K562 (cell line): Measurements from ENCODE around the gene ACOX1. TPM values are rescaled to one million over a fixed set of nuclear protein-coding genes. Genes with fewer than 3 reads are reported as not detected.

Source experiments
- ATAC-seq: fragments of 200-7000 bp; cut with Tn5 transposase; 3 replicates; pipeline ENCODE4 v1.9.1; 2020; ENCODE audit warnings: moderate library complexity
- BruUV-seq: library from RNA; stranded (reverse); fragments of 400-500 nt; replicated peaks from 2 replicates; lab custom pipeline; 2021; lab: Mats Ljungman, UMichigan
- CTCF ChIA-PET: fragments of 300-600 bp; formaldehyde crosslinking; extraction: SDS; loops from one replicate; lab custom pipeline; 2021; ENCODE audit warnings: low intra/inter-chr PET ratio; lab: Yijun Ruan, JAX
- POLR2A ChIA-PET: fragments of 300-600, 350-650 bp; sonication (Branson Sonifier 250); formaldehyde crosslinking; extraction: SDS; loops from one replicate; lab custom pipeline; 2021; ENCODE audit warnings: antibody characterized with exemption, inconsistent platforms; lab: Yijun Ruan, JAX
- DNase-seq, 4 experiments: peaks; one replicate each; pipeline versions ENCODE4 v3.0.0 to v3.0.0-alpha.2; 2011 to 2018; ENCODE audit warnings: low spot score in 3 of 4, mixed read lengths in 3 of 4; ENCODE audit errors: extremely low read depth in 1 of 4
- FAIRE-seq: peaks from 2 replicates; lab custom pipeline; 2011; peaks lifted over from hg19 to GRCh38; lab: Jason Lieb, UNC
- H2AFZ ChIP-seq: 2 replicates; pipeline ENCODE4 v1.6.0; 2011; ENCODE audit warnings: low read depth, low read length, control low read depth, inconsistent platforms
- H3K27ac ChIP-seq: fragments of 200-600 bp; 3 replicates; pipeline ENCODE4 v1.8.0; 2011; ENCODE audit warnings: low read depth, mild to moderate bottlenecking, control low read depth, inconsistent platforms, low read length, moderate library complexity, mixed read lengths; ENCODE audit errors: extremely low read depth
- H3K27me3 ChIP-seq, 2 experiments: fragments of 300-600 bp in 1 of 2; 2 replicates in 1 of 2; 3 replicates in 1 of 2; pipeline versions ENCODE4 v1.6.0 to v1.8.0; 2011; ENCODE audit warnings: inconsistent platforms in 2 of 2, low read length in 2 of 2, mild to moderate bottlenecking in 1 of 2, mixed read lengths in 1 of 2, moderate library complexity in 1 of 2; ENCODE audit not compliant: control insufficient read depth in 2 of 2, insufficient read depth in 2 of 2
- H3K36me3 ChIP-seq: fragments of 300-600 bp; 3 replicates; pipeline ENCODE4 v1.8.0; 2011; ENCODE audit warnings: mild to moderate bottlenecking, low read length, inconsistent platforms; ENCODE audit not compliant: control insufficient read depth, insufficient read depth
- H3K4me1 ChIP-seq, 2 experiments: fragments of 200-600 bp in 1 of 2; replicated peaks in 1 of 2; 2 replicates in 1 of 2; 3 replicates in 1 of 2; pipeline versions ENCODE4 v1.5.1 to v1.8.0; 2011; ENCODE audit warnings: inconsistent platforms in 2 of 2, low read length in 2 of 2, mild to moderate bottlenecking in 1 of 2, mixed read lengths in 1 of 2, moderate library complexity in 1 of 2; ENCODE audit not compliant: control insufficient read depth in 2 of 2, insufficient read depth in 2 of 2
- H3K4me2 ChIP-seq: 2 replicates; pipeline ENCODE4 v1.6.1; 2011; ENCODE audit warnings: low read length, control low read depth, inconsistent platforms, mixed read lengths; ENCODE audit not compliant: insufficient read depth
- H3K4me3 ChIP-seq: fragments of 200-600 bp; sonication (generic), shearing (Covaris generic); 2 replicates; pipeline ENCODE4 v1.5.1; 2016; ENCODE audit warnings: control low read depth, inconsistent platforms
- H3K79me2 ChIP-seq: fragments of 200-600 bp; 3 replicates; pipeline ENCODE4 v1.8.0; 2011; ENCODE audit warnings: low read length, inconsistent platforms; ENCODE audit not compliant: control insufficient read depth, insufficient read depth
- H3K9ac ChIP-seq, 2 experiments: 2 replicates each; pipeline versions ENCODE4 v1.6.0 to v1.6.1; 2011; ENCODE audit warnings: low read depth in 2 of 2, low read length in 2 of 2, control low read depth in 1 of 2, inconsistent platforms in 1 of 2, mild to moderate bottlenecking in 1 of 2, mixed read lengths in 1 of 2; ENCODE audit not compliant: insufficient read depth in 1 of 2
- H3K9me1 ChIP-seq: one replicate; pipeline ENCODE4 v1.6.0; 2011; ENCODE audit warnings: inconsistent platforms, mild to moderate bottlenecking, low read length, moderate library complexity; ENCODE audit not compliant: control insufficient read depth, insufficient read depth
- H3K9me3 ChIP-seq: replicated peaks from 2 replicates; pipeline ENCODE4 v1.5.1; 2011; ENCODE audit warnings: low read depth, low read length, inconsistent platforms; ENCODE audit not compliant: control insufficient read depth, insufficient read depth
- H4K20me1 ChIP-seq: replicated peaks from 2 replicates; pipeline ENCODE4 v1.6.1; 2011; ENCODE audit warnings: low read length, inconsistent platforms, mixed read lengths; ENCODE audit not compliant: control insufficient read depth, insufficient read depth
- CBFB ChIP-seq: sonication (generic); formaldehyde crosslinking; IDR thresholded peaks from 2 replicates; pipeline ENCODE4 v1.4.0; 2020; ENCODE audit warnings: mild to moderate bottlenecking, missing genetic modification reagents
- WGBS: fragments of 100-300 bp; shearing (Covaris generic); methylation state at CpG from one replicate; pipeline ENCODE4 v1.1.6; 2016; ENCODE audit warnings: low coverage, mixed read lengths; ENCODE audit not compliant: insufficient coverage; ENCODE audit errors: missing lambda C conversion rate; 5-methylcytosine and 5-hydroxymethylcytosine counted together
- in situ Hi-C: fragments of 300-500 bp; cut with MboI; formaldehyde crosslinking; loops from 4 replicates; pipeline ENCODE4 v1.15.0; 2018; ENCODE audit warnings: inconsistent platforms, mixed read lengths
- intact Hi-C: fragments of 100-400 bp; cut with micrococcal nuclease; formaldehyde crosslinking; loops from 2 replicates; pipeline ENCODE4 v1.14.2; 2022
- polyA plus RNA-seq, 8 experiments: library from polyadenylated mRNA; depleted of rRNA in 4 of 8; stranded (reverse) in 5 of 8; unstranded in 3 of 8; fragments of >200 nt; fragmentation: Nextera tagmentation in 2 of 8; fragmentation: Illumina TruSeq in 1 of 8; extraction: Ambion mirVana in 2 of 8; extraction: Trizol in 1 of 8; gene quantifications; 2 replicates each; pipeline versions ENCODE4 v1.2.1 to v1.2.3, GENCODE V29; 2011 to 2014; ENCODE audit warnings: inconsistent platforms in 1 of 8, missing spikeins in 1 of 8
- total RNA-seq, 7 experiments: library from RNA; depleted of rRNA in 6 of 7; stranded (reverse); fragments of >200 nt in 6 of 7; fragmentation: Illumina TruSeq in 2 of 7; extraction: Trizol in 2 of 7; gene quantifications; 2 replicates each; pipeline versions ENCODE4 v1.2.1 to v1.2.3, GENCODE V29; 2011 to 2021; ENCODE audit warnings: low replicate concordance in 1 of 7
- TF ChIP-seq, protein P1 (sequence below): sonication (generic); formaldehyde crosslinking; IDR thresholded peaks from 2 replicates; pipeline ENCODE4 v1.8.1; 2023; ENCODE audit warnings: mild to moderate bottlenecking, missing genetic modification reagents

The ACOX1 gene
- total and polyA plus RNA-seq, 9 of the 15 experiments (the other 6 are each of a cell fraction or from before 2014, with no cell fraction given), result 7.8 to 24.1 (median 14.5) TPM

DNA sequence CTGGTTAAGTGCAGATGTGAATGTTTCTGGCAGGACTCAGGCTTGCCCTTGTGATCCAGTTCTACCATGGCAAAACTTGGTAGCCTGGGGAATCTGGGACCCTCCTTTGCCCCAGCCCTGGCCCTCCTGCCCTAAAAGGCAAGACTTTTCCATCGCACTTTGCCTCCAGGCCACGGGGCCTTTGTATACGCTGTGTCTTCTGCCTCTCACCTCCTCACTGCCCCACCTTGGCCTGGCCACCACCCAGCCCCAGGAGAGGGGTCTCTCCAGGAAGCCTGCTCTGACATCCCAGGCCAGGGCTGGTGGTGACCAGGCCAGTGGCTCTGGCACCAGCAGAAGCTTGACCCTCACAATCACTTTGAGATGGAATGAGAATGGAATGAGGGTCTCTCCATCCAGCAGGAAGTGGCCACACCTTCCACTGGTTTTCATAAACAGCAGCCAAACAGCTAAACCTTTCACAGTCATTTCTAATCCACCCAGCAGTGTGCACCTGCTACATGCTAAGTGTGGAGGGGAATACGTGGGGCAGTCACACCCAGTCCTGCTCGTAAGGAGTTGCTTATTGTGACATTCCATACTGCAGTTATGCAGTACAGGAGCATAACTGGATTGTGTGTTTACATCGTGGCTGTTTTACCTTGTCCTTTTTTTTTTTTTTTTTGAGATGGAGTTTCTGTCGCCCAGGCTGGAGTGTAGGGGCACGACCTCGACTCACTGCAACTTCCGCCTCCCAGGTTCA, 72.7 kb downstream of the ACOX1 start:
- FAIRE-seq, result no peak
- no peak overlapping the region for H3K4me3 ChIP-seq
- TF ChIP-seq, protein P1, sequence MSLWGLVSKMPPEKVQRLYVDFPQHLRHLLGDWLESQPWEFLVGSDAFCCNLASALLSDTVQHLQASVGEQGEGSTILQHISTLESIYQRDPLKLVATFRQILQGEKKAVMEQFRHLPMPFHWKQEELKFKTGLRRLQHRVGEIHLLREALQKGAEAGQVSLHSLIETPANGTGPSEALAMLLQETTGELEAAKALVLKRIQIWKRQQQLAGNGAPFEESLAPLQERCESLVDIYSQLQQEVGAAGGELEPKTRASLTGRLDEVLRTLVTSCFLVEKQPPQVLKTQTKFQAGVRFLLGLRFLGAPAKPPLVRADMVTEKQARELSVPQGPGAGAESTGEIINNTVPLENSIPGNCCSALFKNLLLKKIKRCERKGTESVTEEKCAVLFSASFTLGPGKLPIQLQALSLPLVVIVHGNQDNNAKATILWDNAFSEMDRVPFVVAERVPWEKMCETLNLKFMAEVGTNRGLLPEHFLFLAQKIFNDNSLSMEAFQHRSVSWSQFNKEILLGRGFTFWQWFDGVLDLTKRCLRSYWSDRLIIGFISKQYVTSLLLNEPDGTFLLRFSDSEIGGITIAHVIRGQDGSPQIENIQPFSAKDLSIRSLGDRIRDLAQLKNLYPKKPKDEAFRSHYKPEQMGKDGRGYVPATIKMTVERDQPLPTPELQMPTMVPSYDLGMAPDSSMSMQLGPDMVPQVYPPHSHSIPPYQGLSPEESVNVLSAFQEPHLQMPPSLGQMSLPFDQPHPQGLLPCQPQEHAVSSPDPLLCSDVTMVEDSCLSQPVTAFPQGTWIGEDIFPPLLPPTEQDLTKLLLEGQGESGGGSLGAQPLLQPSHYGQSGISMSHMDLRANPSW (CRISPR knock-in tag), result no peak
- 0 out of 2 replicates have a peak, but pooled peaks have one; percentile 40 for TF ChIP-seq CBFB (CRISPR knock-in tag)
- TF ChIP-seq, all 486 proteins: peak for 1
- in situ Hi-C loops, result loop anchor here (5.0 kb wide), 1 partner anchor 101 kb away; no protein-coding TSS in a partner anchor
- no peak overlapping the region for H3K4me2 ChIP-seq
- no peak overlapping the region for H3K27ac ChIP-seq
- intact Hi-C loops, result loop anchor here (5.0 kb wide), 1 partner anchor 81 kb away; no protein-coding TSS in a partner anchor
- ChIA-PET POLR2A (interaction anchor here (1.5 to 1.6 kb wide), 2 partner anchors 16 to 102 kb away, joined by 3 to 5 read pairs; no protein-coding TSS in a partner anchor), CTCF (interaction anchor here (0.6 to 3.9 kb wide), 2 partner anchors 99 to 391 kb away, joined by 3 to 47 read pairs; no protein-coding TSS in a partner anchor)
- no peaks in the 10 kb centered on the region for H3K9me3 ChIP-seq
- no peaks in the 10 kb centered on the region for H3K27me3 ChIP-seq
- no peaks in the 10 kb centered on the region for H3K9me1 ChIP-seq
- peaks cover 20% of the 10 kb centered on the region for H3K79me2 ChIP-seq
- no peak for ATAC-seq
- H4K20me1 ChIP-seq, result no peaks in the 10 kb centered on the region
- peaks cover 22% of the 10 kb centered on the region; the same call in 2 of the 3 replicates for H3K36me3 ChIP-seq
- 79% methylated on average over 6 of the region's 10 CpGs for WGBS
- BruUV-seq, result no TSS peak
- peaks cover 6 to 46% of the 10 kb centered on the region in 2 experiments; a peak in 4 of 5 replicates for H3K4me1 ChIP-seq
- H3K9ac ChIP-seq, result peak overlapping the region in 1 of 2 experiments; percentile 37; a peak in 1 of 4 replicates
- H2AFZ ChIP-seq, result peak overlapping the region; percentile 61; the same call in 1 of the 2 replicates
- no peak for DNase-seq
